ENCODE measurements around the gene GNG3.
A peak's percentile ranks its signal among the peaks of the same experiment; 100 is the strongest.

The GNG3 gene

GRCh38 chr11:62707277-62707861 is at the start of gene GNG3, which contains the start of gene BSCL2:
Gene GNG3, plus strand, starts transcription at chr11:62707676. Its CDS starts 620 bp downstream, at chr11:62708296.
Gene BSCL2, minus strand, starts transcription at chr11:62707424. Its CDS starts 229 bp downstream, at chr11:62707195.
- no peak within 1 kb of the TSS for H3K9ac ChIP-seq (ENCODE audit: low read depth, low read length, poor library complexity, severe bottlenecking)

GRCh38 chr11:62664405-62665074 is 42.9 kb upstream of the GNG3 start:
- TF ChIP-seq EZH2phosphoT487 (IDR thresholded peaks at IDR 0.05; ENCODE audit: borderline replicate concordance) (no peak), CTCF (conservative IDR thresholded peaks at IDR 0.05; ENCODE audit: low read length) (no peak)
- Histone ChIP-seq H3K4me3 (ENCODE audit: low read length, poor library complexity, severe bottlenecking) (peak overlapping the region; percentile 98), H3K27me3 (ENCODE audit: insufficient read depth, low read length, poor library complexity, severe bottlenecking) (no peaks in the 10 kb centered on the region), H3K4me1 (ENCODE audit: insufficient read depth, low read length, poor library complexity, severe bottlenecking) (peaks cover 28% of the 10 kb centered on the region), H3K9me3 (ENCODE audit: insufficient read depth, low read depth, low read length) (no peaks in the 10 kb centered on the region), H4K20me1 (ENCODE audit: insufficient read depth, low read length, poor library complexity, severe bottlenecking) (peaks cover 20% of the 10 kb centered on the region), H3F3A (ENCODE audit: low read depth) (0 out of 2 replicates have a peak, but pooled peaks cover 9% of the 10 kb centered on the region), H2AFZ (ENCODE audit: low read length) (peak overlapping the region; percentile 95), H3K9ac (ENCODE audit: low read depth, low read length, poor library complexity, severe bottlenecking) (peak overlapping the region; percentile 89), H3K36me3 (ENCODE audit: insufficient read depth, low read length) (peaks cover 5% of the 10 kb centered on the region; the same call in 1 of the 2 replicates), H3K9me2 (replicated peaks; ENCODE audit: low read depth, low read length) (no peaks in the 10 kb centered on the region), H3K4me2 (ENCODE audit: low read depth, low read length, poor library complexity, severe bottlenecking) (peak overlapping the region; percentile 79), H3K79me2 (ENCODE audit: insufficient read depth, low read length) (peaks cover 52% of the 10 kb centered on the region)

More at GRCh38 chr11:62707277-62707861, at the start of gene GNG3, which contains the start of gene BSCL2:
- Histone ChIP-seq H3K79me2 (ENCODE audit: insufficient read depth, low read length) (no peaks in the 10 kb centered on the region), H3K9me3 (ENCODE audit: insufficient read depth, low read depth, low read length) (no peaks in the 10 kb centered on the region), H4K20me1 (ENCODE audit: insufficient read depth, low read length, poor library complexity, severe bottlenecking) (peaks cover 9% of the 10 kb centered on the region), H3K9me2 (replicated peaks; ENCODE audit: low read depth, low read length) (no peaks in the 10 kb centered on the region), H3K36me3 (ENCODE audit: insufficient read depth, low read length) (peaks cover 46% of the 10 kb centered on the region), H3K4me1 (ENCODE audit: insufficient read depth, low read length, poor library complexity, severe bottlenecking) (peaks cover 13% of the 10 kb centered on the region), H3K4me3 (ENCODE audit: low read length, poor library complexity, severe bottlenecking) (peak within 1 kb of the TSS; percentile 26), H3K27me3 (ENCODE audit: insufficient read depth, low read length, poor library complexity, severe bottlenecking) (no peaks in the 10 kb centered on the region), H2AFZ (ENCODE audit: low read length) (no peak within 1 kb of the TSS), H3F3A (ENCODE audit: low read depth) (peaks cover 6% of the 10 kb centered on the region), H3K4me2 (ENCODE audit: low read depth, low read length, poor library complexity, severe bottlenecking) (peak within 1 kb of the TSS; percentile 42)
- TF ChIP-seq EZH2phosphoT487 (IDR thresholded peaks at IDR 0.05; ENCODE audit: borderline replicate concordance) (no peak), CTCF (conservative IDR thresholded peaks at IDR 0.05; ENCODE audit: low read length) (no peak)

GRCh38 chr11:62665075-62665598 is 42.3 kb upstream of the GNG3 start, which contains the start of the genes C11orf98 and CSKMT:
Gene C11orf98, minus strand, starts transcription at chr11:62665210. Its CDS starts 41 bp downstream, at chr11:62665169.
Gene CSKMT, plus strand, starts transcription at chr11:62665312. Its CDS starts 568 bp downstream, at chr11:62665880.
- Histone ChIP-seq H3K27me3 (ENCODE audit: insufficient read depth, low read length, poor library complexity, severe bottlenecking) (no peaks in the 10 kb centered on the region), H3K79me2 (ENCODE audit: insufficient read depth, low read length) (peaks cover 58% of the 10 kb centered on the region), H3K36me3 (ENCODE audit: insufficient read depth, low read length) (peaks cover 5% of the 10 kb centered on the region; the same call in 1 of the 2 replicates), H3K4me2 (ENCODE audit: low read depth, low read length, poor library complexity, severe bottlenecking) (peak within 1 kb of the TSS; percentile 79), H3F3A (ENCODE audit: low read depth) (peaks cover 9% of the 10 kb centered on the region; the same call in 1 of the 2 replicates), H3K9me2 (replicated peaks; ENCODE audit: low read depth, low read length) (no peaks in the 10 kb centered on the region), H4K20me1 (ENCODE audit: insufficient read depth, low read length, poor library complexity, severe bottlenecking) (peaks cover 20% of the 10 kb centered on the region), H3K4me1 (ENCODE audit: insufficient read depth, low read length, poor library complexity, severe bottlenecking) (peaks cover 33% of the 10 kb centered on the region), H3K9ac (ENCODE audit: low read depth, low read length, poor library complexity, severe bottlenecking) (peak within 1 kb of the TSS; percentile 89), H3K4me3 (ENCODE audit: low read length, poor library complexity, severe bottlenecking) (peak within 1 kb of the TSS; percentile 98), H3K9me3 (ENCODE audit: insufficient read depth, low read depth, low read length) (no peaks in the 10 kb centered on the region), H2AFZ (ENCODE audit: low read length) (peak within 1 kb of the TSS; percentile 95)
- no peak for TF ChIP-seq EZH2phosphoT487 (IDR thresholded peaks at IDR 0.05; ENCODE audit: borderline replicate concordance)
- TF ChIP-seq CTCF (conservative IDR thresholded peaks at IDR 0.05; ENCODE audit: low read length): no peak
